D721Med (cell line): ENCODE measurements around the gene SLC39A1.

ENCODE experiments used
- DNase-seq: peaks from one replicate; pipeline ENCODE4 v3.0.0; 2011; ENCODE audit warnings: low spot score; ENCODE audit not compliant: insufficient read length
- FAIRE-seq: peaks from 2 replicates; lab custom pipeline; 2011; peaks lifted over from hg19 to GRCh38; lab: Jason Lieb, UNC
- TF ChIP-seq, protein P1 (sequence below): IDR thresholded peaks from 2 replicates; pipeline ENCODE4 v1.5.1; 2012; ENCODE audit warnings: mild to moderate bottlenecking, control low read depth; ENCODE audit not compliant: insufficient read depth; ENCODE audit errors: missing control alignments

SLC39A1 gene

DNA sequence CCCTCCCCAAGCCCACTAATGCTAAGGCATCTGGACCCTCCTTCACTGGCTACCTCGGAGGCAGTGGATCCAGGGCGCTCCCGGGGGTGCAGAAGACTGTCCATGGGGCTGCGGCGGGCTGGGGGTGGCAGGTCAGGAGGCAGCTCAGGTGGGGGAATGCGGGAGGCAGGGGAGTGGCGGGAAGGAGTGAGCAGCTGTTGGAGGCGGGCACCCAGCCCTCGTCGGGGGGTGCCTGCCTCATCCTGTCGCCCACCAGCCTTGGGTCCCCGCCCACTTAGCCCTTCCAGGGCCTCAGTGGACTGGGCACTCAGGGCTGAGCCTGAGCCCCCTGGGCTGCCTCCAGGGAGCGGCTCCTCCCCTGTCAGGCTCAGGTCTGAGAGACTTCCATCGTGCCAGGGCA, 29.9 kb downstream of the SLC39A1 start:
- TF ChIP-seq, protein P1, sequence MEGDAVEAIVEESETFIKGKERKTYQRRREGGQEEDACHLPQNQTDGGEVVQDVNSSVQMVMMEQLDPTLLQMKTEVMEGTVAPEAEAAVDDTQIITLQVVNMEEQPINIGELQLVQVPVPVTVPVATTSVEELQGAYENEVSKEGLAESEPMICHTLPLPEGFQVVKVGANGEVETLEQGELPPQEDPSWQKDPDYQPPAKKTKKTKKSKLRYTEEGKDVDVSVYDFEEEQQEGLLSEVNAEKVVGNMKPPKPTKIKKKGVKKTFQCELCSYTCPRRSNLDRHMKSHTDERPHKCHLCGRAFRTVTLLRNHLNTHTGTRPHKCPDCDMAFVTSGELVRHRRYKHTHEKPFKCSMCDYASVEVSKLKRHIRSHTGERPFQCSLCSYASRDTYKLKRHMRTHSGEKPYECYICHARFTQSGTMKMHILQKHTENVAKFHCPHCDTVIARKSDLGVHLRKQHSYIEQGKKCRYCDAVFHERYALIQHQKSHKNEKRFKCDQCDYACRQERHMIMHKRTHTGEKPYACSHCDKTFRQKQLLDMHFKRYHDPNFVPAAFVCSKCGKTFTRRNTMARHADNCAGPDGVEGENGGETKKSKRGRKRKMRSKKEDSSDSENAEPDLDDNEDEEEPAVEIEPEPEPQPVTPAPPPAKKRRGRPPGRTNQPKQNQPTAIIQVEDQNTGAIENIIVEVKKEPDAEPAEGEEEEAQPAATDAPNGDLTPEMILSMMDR = no peak
- no peak for FAIRE-seq

DNA sequence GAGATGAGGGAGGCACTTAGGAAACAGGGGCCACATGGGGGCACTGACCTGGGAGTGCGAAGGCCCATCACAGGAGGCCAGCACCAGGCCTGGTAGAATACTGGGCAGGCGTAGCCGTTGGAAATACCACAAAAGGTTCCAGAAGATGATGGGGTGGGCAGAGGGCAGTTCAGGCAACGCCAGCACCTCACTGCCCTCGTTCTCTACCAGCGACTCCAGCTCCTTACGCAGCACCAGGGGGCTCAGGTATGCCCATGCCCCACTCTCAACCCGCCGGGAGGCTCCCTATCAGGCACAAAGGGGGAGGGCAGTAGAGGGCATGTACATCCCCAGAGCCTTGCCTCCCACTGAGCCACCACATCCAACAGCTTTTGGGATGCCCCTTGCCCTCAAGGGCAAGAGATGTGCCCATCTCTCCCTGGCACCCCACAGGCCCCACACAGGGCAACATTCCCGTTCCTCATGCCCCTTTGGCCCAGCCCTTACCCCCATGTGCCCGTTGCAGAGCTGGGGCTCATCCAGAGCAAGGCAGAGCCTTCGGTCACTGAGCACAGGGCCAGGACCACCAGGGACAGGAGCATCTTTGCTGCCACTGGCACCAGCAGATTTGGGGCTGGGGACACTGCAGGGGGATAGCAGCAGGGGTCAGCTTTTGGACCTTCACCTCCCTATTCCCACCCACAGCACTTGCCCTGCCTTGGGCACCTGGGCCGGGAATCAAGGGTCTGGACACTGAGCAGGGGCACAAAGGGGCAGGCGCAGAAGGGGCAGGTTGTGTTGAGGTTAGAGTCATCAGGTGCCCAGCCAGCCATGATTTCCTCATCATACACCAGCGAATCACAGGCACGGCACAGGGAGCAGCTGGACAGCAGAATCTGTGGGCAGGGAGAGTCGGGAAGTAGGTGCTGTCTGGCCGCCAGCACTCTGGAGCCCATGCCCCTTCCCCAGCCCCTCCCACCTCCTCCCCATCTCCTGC, 30.9 kb downstream of the SLC39A1 start:
- TF ChIP-seq, protein P1 = no peak
- FAIRE-seq (no peak), DNase-seq (no peak)

More for the DNA sequence above, 29.9 kb downstream of the SLC39A1 start:
- DNase-seq = no peak

DNA sequence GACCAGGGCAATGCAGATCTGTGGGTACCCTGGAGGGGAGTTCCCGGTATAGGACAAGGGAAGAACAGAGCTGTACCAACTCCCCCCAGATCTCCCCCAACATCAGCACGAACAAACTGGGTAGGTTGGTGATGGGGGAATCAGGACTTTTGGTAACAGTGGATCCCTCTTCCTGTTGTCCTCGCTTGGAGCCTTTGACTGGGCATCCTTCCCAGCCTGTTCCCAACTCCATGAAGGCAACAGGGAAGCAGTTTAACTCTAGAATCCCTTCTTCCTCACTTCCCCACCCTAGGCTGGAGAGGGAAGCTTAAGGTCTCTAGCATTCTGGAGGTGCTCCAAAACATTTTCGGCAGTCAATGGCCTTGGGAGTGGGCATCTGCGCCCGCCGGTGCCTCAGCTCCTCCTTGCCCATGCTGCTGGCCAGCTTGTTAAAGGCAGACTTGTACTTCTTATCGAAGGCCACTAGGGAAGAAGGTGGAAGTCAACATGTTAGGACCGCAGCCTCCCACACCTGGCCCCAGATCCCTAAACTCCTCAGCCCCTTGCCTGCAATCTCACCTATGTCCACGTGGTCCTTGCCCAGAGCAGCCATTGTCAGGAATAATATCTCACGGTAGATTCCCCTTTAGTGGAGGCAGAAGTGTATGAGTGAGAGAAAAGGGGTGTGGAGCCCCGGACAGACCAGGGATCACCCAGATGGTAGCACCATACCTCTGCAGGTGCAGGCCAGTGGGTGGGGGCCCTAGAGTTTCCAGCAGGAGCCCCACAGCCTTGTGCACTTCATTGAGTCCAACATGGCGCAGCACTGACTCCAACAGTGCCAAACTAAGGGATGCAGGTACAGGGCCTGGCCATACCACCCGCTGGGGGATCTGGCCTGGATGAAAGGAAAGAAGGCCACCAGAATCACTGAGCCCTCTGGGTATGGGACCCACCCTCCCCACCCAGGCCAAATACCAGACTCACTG, 33.1 kb downstream of the SLC39A1 start:
- FAIRE-seq (no peak), DNase-seq (no peak)
- TF ChIP-seq, protein P1 = no peak

DNA sequence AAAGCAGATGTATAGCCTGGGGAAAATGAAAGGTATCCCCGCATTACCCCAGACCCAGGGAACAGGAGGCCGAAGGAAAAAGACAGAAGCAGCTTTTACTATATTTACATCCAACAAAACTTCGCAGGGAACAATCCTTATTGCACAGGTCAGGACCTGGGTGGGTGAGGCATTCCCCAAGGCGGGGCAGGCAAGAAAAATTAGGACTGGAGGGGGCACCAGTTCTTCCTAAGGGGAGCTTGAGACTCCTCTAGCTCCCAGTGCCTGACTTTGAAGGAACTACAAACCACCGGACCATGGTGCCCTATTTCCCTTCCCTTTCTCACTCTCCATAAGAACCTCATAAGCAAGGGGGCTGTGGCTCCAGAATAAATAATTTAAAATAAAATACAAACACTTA, 33.9 kb downstream of the SLC39A1 start:
- no peak for DNase-seq
- TF ChIP-seq, protein P1 = no peak
- no peak for FAIRE-seq

DNA sequence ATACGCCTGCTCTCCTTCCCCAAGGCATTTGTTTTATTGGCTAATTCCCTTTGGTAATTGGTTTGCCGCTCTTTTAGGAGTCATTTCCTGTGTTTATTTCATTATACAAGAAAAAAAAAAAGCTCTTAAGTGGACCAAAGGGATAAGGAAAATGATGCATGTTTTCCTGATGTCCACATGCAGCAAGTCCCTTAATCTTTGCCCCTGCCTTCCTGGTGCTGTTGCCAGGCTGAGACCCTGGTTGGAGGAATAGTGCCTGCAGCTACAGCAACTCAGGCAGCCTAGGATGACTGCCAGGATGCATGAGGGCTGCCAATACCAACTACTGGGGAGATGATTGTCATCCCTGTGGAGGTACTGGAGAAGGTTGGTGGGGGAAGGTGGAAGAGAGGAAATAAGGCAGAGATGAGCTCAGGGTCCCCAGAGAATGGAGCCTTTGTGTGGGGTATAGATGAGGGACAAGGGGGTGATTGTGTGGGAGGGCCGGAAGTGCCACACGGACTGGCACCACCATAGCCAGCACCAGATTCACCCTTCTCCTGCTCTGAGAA, 34.5 kb downstream of the SLC39A1 start:
- DNase-seq (no peak), FAIRE-seq (no peak)
- TF ChIP-seq, protein P1 = no peak

DNA sequence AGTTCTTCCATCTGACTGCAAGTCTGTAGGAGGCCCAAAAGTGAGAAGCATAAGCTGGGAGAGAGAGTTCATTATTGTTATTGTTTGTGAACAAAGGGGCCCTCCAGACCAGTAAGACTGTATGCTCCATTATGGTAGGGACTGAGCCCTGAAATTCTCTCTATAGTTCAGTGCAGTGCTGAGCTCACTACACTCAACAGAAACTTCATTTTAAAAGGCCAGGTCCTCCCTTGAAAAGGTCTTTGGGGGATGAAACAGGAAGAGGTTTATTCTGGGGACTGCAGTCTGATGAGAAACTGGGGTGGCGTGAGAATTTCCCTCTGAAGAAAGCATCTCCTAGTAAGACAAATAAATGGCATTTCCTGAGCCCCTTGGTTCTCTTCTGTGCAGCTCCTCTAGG, 35.1 kb downstream of the SLC39A1 start:
- TF ChIP-seq, protein P1 = no peak
- no peak for FAIRE-seq
- DNase-seq = no peak
